Transverse colon (tissue), 4 donors: ENCODE results near the gene TBX6.

ENCODE experiments used
- POLR2A ChIP-seq: fragments of 450-650 bp; IDR thresholded peaks from one replicate; pipeline ENCODE4 v1.6.1; 2016; ENCODE audit warnings: antibody characterized with exemption, mild to moderate bottlenecking, moderate library complexity
- POLR2AphosphoS5 ChIP-seq, 3 donors: sonication (generic); formaldehyde crosslinking; IDR thresholded peaks; one replicate each; pipeline ENCODE4 v1.6.1; 2016; ENCODE audit warnings: antibody characterized with exemption in 3 of 3
- TF ChIP-seq, protein P1 (sequence below), 5 experiments: fragments of 200-600 bp in 3 of 5; fragments of 450-650 bp in 2 of 5; sonication (generic) in 3 of 5; IDR thresholded peaks; 1 replicate in 2 of 5; 2 replicates in 3 of 5; pipeline ENCODE4 v1.5.1; 2016 to 2017; ENCODE audit warnings: antibody characterized with exemption in 5 of 5, inconsistent platforms in 3 of 5, mild to moderate bottlenecking in 2 of 5, moderate library complexity in 1 of 5

DNA sequence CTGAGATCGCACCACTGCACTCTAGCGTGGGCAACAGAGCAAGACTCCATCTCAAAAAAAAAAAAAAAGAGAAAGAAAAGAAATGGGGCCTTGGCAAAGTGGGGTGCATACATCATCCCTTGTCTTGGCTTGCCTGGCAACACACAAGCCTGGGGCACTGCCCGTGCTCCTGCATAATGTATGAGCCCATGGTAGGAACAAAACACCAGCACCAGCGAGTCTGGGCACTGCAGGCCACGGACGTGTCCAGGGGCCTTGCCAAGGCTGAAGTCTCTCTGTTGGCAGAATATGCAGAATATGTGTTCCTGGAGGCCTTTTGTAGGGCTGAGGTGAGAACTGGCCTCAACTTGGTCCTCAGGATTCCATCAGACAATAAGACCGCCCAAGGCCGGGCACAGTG is 41.9 kb downstream of the TBX6 start:
- TF ChIP-seq, protein P1, sequence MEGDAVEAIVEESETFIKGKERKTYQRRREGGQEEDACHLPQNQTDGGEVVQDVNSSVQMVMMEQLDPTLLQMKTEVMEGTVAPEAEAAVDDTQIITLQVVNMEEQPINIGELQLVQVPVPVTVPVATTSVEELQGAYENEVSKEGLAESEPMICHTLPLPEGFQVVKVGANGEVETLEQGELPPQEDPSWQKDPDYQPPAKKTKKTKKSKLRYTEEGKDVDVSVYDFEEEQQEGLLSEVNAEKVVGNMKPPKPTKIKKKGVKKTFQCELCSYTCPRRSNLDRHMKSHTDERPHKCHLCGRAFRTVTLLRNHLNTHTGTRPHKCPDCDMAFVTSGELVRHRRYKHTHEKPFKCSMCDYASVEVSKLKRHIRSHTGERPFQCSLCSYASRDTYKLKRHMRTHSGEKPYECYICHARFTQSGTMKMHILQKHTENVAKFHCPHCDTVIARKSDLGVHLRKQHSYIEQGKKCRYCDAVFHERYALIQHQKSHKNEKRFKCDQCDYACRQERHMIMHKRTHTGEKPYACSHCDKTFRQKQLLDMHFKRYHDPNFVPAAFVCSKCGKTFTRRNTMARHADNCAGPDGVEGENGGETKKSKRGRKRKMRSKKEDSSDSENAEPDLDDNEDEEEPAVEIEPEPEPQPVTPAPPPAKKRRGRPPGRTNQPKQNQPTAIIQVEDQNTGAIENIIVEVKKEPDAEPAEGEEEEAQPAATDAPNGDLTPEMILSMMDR (IDR thresholded peaks at IDR 0.05) = no peak
- TF ChIP-seq POLR2AphosphoS5 (IDR thresholded peaks at IDR 0.05) (no peak), POLR2A (no peak)
